Loucy (cell line): Measurements from ENCODE around the gene TMEM273.

ENCODE experiments used
- H2AFZ ChIP-seq: fragments of 200-600 bp; sonication (generic); 2 replicates; pipeline ENCODE4 v1.6.0; 2016; ENCODE audit warnings: antibody characterized with exemption, mild to moderate bottlenecking, low read length, moderate library complexity
- H3F3A ChIP-seq: fragments of 200-600 bp; 2 replicates; pipeline ENCODE4 v1.6.0; 2016; ENCODE audit warnings: antibody characterized with exemption, low read depth, mild to moderate bottlenecking
- H3K27me3 ChIP-seq: fragments of 200-600 bp; sonication (generic); 2 replicates; pipeline ENCODE4 v1.6.1; 2014; ENCODE audit warnings: low read length, mild to moderate bottlenecking; ENCODE audit not compliant: insufficient read depth, poor library complexity, severe bottlenecking
- H3K36me3 ChIP-seq: fragments of 200-600 bp; sonication (generic); 2 replicates; pipeline ENCODE4 v1.6.1; 2016; ENCODE audit warnings: low read length; ENCODE audit not compliant: insufficient read depth
- H3K4me1 ChIP-seq: fragments of 200-600 bp; sonication (generic); 2 replicates; pipeline ENCODE4 v1.5.1; 2014; ENCODE audit warnings: low read length, mild to moderate bottlenecking; ENCODE audit not compliant: insufficient read depth, poor library complexity, severe bottlenecking
- H3K4me2 ChIP-seq: fragments of 200-600 bp; sonication (generic); 2 replicates; pipeline ENCODE4 v1.6.0; 2014; ENCODE audit warnings: antibody characterized with exemption, low read length, low read depth, mild to moderate bottlenecking; ENCODE audit not compliant: poor library complexity, severe bottlenecking
- H3K4me3 ChIP-seq: fragments of 200-600 bp; sonication (generic); 2 replicates; pipeline ENCODE4 v1.5.1; 2014; ENCODE audit warnings: low read length, mild to moderate bottlenecking, mixed read lengths; ENCODE audit not compliant: poor library complexity, severe bottlenecking
- H3K79me2 ChIP-seq: fragments of 200-600 bp; sonication (generic); 2 replicates; pipeline ENCODE4 v1.6.1; 2014; ENCODE audit warnings: low read length; ENCODE audit not compliant: insufficient read depth
- H3K9ac ChIP-seq: fragments of 200-600 bp; sonication (generic); 2 replicates; pipeline ENCODE4 v1.6.0; 2014; ENCODE audit warnings: mild to moderate bottlenecking, low read depth, low read length, moderate library complexity; ENCODE audit not compliant: poor library complexity, severe bottlenecking
- H3K9me2 ChIP-seq: fragments of 200-600 bp; sonication (generic); replicated peaks from 2 replicates; pipeline ENCODE4 v1.6.1; 2016; ENCODE audit warnings: low read depth, low read length, mixed read lengths
- H3K9me3 ChIP-seq: fragments of 200-600 bp; sonication (generic); 2 replicates; pipeline ENCODE4 v1.6.1; 2014; ENCODE audit warnings: mild to moderate bottlenecking, antibody characterized with exemption, low read length, low read depth; ENCODE audit not compliant: insufficient read depth
- H4K20me1 ChIP-seq: fragments of 200-600 bp; sonication (generic); 2 replicates; pipeline ENCODE4 v1.6.0; 2014; ENCODE audit warnings: antibody characterized with exemption, low read length, mild to moderate bottlenecking; ENCODE audit not compliant: insufficient read depth, poor library complexity, severe bottlenecking
- EZH2phosphoT487 ChIP-seq: fragments of 200-600 bp; IDR thresholded peaks from 2 replicates; pipeline ENCODE4 v1.6.1; 2018; ENCODE audit warnings: antibody characterized with exemption, mild to moderate bottlenecking, moderate library complexity, borderline replicate concordance
- TF ChIP-seq, protein P1 (sequence below): fragments of 200-600 bp; sonication (generic); conservative IDR thresholded peaks from 2 replicates; pipeline ENCODE4 v1.5.1; 2014; ENCODE audit warnings: mild to moderate bottlenecking, antibody characterized with exemption, low read length

Gene TMEM273, protein sequence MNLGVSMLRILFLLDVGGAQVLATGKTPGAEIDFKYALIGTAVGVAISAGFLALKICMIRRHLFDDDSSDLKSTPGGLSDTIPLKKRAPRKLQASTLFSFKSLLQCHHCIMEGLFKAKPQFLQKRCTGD

GRCh38 chr10:49187950-49188761 is at the start of gene TMEM273:
TMEM273 (minus strand) TSS chr10:49188391; CDS start chr10:49188336, 55 bp downstream.
- Histone ChIP-seq H3K9me2 (no peaks in the 10 kb centered on the region), H3K36me3 (no peaks in the 10 kb centered on the region), H4K20me1 (no peaks in the 10 kb centered on the region), H3F3A (no peaks in the 10 kb centered on the region), H3K4me2 (peak within 1 kb of the TSS; percentile 78), H3K9me3 (no peaks in the 10 kb centered on the region), H2AFZ (peak within 1 kb of the TSS; percentile 40; the same call in 1 of the 2 replicates), H3K79me2 (no peaks in the 10 kb centered on the region), H3K27me3 (no peaks in the 10 kb centered on the region), H3K4me1 (peaks cover 49% of the 10 kb centered on the region), H3K4me3 (peak within 1 kb of the TSS; percentile 65), H3K9ac (peak within 1 kb of the TSS; percentile 48)
- TF ChIP-seq, protein P1, sequence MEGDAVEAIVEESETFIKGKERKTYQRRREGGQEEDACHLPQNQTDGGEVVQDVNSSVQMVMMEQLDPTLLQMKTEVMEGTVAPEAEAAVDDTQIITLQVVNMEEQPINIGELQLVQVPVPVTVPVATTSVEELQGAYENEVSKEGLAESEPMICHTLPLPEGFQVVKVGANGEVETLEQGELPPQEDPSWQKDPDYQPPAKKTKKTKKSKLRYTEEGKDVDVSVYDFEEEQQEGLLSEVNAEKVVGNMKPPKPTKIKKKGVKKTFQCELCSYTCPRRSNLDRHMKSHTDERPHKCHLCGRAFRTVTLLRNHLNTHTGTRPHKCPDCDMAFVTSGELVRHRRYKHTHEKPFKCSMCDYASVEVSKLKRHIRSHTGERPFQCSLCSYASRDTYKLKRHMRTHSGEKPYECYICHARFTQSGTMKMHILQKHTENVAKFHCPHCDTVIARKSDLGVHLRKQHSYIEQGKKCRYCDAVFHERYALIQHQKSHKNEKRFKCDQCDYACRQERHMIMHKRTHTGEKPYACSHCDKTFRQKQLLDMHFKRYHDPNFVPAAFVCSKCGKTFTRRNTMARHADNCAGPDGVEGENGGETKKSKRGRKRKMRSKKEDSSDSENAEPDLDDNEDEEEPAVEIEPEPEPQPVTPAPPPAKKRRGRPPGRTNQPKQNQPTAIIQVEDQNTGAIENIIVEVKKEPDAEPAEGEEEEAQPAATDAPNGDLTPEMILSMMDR, result no peak
- no peak for TF ChIP-seq EZH2phosphoT487

GRCh38 chr10:49237985-49238384 is 49.8 kb upstream of the TMEM273 start:
- no peaks in the 10 kb centered on the region for H3F3A ChIP-seq
- H3K79me2 ChIP-seq, result no peaks in the 10 kb centered on the region
- H3K4me2 ChIP-seq, result no peak overlapping the region
- H3K9me3 ChIP-seq, result no peaks in the 10 kb centered on the region
- H2AFZ ChIP-seq, result no peak overlapping the region
- H4K20me1 ChIP-seq, result no peaks in the 10 kb centered on the region
- no peaks in the 10 kb centered on the region for H3K27me3 ChIP-seq
- H3K4me3 ChIP-seq, result no peak overlapping the region
- no peaks in the 10 kb centered on the region for H3K4me1 ChIP-seq
- H3K9ac ChIP-seq, result no peak overlapping the region
- H3K9me2 ChIP-seq, result no peaks in the 10 kb centered on the region
- TF ChIP-seq EZH2phosphoT487, result no peak
- TF ChIP-seq, protein P1, result no peak
- H3K36me3 ChIP-seq, result no peaks in the 10 kb centered on the region

DNA sequence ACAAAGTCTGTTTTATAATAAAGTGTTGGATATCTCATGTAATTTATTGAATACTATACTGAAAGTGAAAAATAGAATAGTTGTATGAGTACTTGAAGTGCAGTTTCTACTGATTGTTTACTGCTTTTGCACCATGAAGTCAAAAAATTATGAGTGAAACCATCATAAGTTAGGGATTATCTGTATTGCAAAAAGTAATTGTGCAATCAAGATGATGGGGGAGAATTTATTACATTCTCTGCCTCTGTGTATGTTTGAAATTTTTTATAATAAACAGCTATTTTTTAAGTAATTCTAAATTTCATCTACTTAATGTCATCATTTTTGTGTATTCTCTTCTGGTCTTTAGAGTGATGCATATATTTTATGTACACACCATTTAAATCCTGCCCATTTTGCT is 47.2 kb upstream of the TMEM273 start:
- Histone ChIP-seq H3K9me2 (no peaks in the 10 kb centered on the region), H3K9me3 (no peaks in the 10 kb centered on the region), H2AFZ (no peak overlapping the region), H3K4me3 (no peak overlapping the region), H3K79me2 (no peaks in the 10 kb centered on the region), H3K4me1 (no peaks in the 10 kb centered on the region), H3K27me3 (no peaks in the 10 kb centered on the region), H4K20me1 (no peaks in the 10 kb centered on the region), H3F3A (no peaks in the 10 kb centered on the region), H3K36me3 (no peaks in the 10 kb centered on the region), H3K4me2 (no peak overlapping the region), H3K9ac (no peak overlapping the region)
- no peak for TF ChIP-seq EZH2phosphoT487
- TF ChIP-seq, protein P1, result no peak
